Stimulated activated CD4-positive, alpha-beta T cell treated with anti-CD3 and anti-CD28 coated beads, Interleukin-2, amount 100 ng/mL, for 48 hours (primary cell): ENCODE measurements around the gene PABPC1L.

ENCODE experiments used
- DNase-seq, 2 donors: peaks; one replicate each; pipeline ENCODE4 v3.0.0-alpha.2; 2020

PABPC1L gene

DNA sequence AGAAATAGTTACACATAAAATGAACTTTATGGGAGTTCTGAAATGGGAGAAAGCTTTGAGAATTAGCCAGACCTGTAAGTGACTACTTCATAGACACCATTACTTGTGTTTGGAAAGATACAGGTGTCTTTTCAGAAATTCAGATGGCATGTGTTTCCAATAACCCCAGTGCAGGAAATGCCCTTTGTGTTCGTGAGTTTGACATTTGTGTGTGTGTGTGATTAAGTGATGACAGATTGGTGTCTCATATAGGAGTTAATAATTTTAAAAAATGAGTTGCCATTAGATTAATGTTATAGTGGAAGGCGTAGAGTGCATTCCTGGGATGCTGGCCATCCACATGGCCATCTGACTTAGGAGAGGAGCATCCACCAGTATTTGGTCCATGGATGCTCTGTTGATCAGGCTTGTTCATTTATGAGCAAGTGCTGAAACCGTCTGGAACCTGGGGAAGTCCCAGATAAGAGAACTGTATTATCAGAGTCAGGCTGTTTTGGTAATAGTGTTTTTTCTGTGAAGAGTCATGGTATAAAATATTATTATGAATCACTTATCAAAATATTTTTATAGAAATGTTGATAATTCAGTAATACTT lies 59.5 kb downstream of the PABPC1L start:
- DNase-seq, result no peak

GRCh38 chr20:44970243-44970757 lies 60.4 kb downstream of the PABPC1L start:
- DNase-seq, result no peak

DNA sequence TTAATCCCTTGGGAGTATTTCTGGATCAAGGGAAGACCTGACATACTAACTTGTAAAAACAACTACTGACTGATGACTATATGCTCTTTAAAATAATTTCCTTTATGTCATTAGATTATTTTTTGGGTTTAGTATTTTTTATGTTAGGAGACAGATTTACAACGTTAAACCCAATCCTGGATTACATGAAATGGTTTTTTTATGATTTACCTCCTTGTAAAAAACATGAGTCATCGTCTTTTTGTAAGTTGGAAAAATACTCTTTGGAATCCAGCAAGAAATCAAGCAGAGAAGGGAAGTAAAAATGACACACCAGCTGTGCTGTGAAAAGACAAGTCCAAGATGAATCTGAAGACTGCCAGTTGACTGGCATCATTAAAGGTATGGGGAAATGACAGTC lies 63.2 kb downstream of the PABPC1L start:
- DNase-seq, result no peak

DNA sequence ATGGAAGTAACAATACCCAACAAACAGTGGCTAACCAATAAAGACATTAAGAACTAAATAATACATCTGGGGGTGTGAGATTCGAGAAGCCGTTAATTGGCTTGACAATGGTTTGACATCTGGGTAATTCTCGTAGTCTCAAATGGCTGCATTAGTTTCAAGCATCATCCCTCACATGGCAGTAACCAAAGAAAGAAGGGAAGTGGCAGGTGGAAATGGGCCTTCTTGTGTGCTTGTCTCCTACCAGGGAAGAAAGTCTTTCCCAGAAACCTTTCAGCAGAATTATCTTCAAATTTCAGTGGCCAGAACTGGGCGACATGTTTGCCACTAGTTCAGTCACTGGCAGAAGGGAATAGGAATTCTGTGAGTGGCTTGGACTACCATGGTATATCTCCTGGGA lies 66.8 kb downstream of the PABPC1L start:
- no peak for DNase-seq

- peak; percentile 36 to 41 for DNase-seq
Measured at GRCh38 chr20:44979090-44979621, 69.3 kb downstream of the PABPC1L start.

- no peak for DNase-seq
Measured at GRCh38 chr20:44981736-44982406, 72.0 kb downstream of the PABPC1L start.

GRCh38 chr20:44983093-44983674 lies 73.3 kb downstream of the PABPC1L start:
- no peak for DNase-seq

- no peak for DNase-seq
Measured at GRCh38 chr20:44988631-44989171, 78.8 kb downstream of the PABPC1L start.
